ENCODE measurements around the gene WWOX.

The WWOX gene

GRCh38 chr16:78129349-78129748 lies 29.9 kb downstream of the WWOX start:
- H3K27me3 ChIP-seq (ENCODE audit: control insufficient read depth, insufficient read depth, low read length): no peaks in the 10 kb centered on the region
- no peaks in the 10 kb centered on the region for H3K9me3 ChIP-seq (ENCODE audit: control insufficient read depth, insufficient read depth, low read length)
- H3K4me1 ChIP-seq (ENCODE audit: control insufficient read depth, insufficient read depth, low read length): no peaks in the 10 kb centered on the region
- H3K4me3 ChIP-seq (ENCODE audit: low read depth, low read length): no peak overlapping the region
- no peak overlapping the region for H3K9ac ChIP-seq (ENCODE audit: low read depth, low read length)
- no peaks in the 10 kb centered on the region for H3K36me3 ChIP-seq (ENCODE audit: control insufficient read depth, insufficient read depth, low read length)

- Histone ChIP-seq H3K9ac (ENCODE audit: low read depth, low read length) (no peak overlapping the region), H3K27me3 (ENCODE audit: control insufficient read depth, insufficient read depth, low read length) (no peaks in the 10 kb centered on the region), H3K36me3 (ENCODE audit: control insufficient read depth, insufficient read depth, low read length) (no peaks in the 10 kb centered on the region), H3K4me3 (ENCODE audit: low read depth, low read length) (no peak overlapping the region), H3K9me3 (ENCODE audit: control insufficient read depth, insufficient read depth, low read length) (no peaks in the 10 kb centered on the region), H3K4me1 (ENCODE audit: control insufficient read depth, insufficient read depth, low read length) (no peaks in the 10 kb centered on the region)
These were observed 30.7 kb downstream of the WWOX start for GRCh38 chr16:78130083-78130608.

- H3K9me3 ChIP-seq (ENCODE audit: control insufficient read depth, insufficient read depth, low read length): no peaks in the 10 kb centered on the region
These were observed 31.5 kb downstream of the WWOX start for GRCh38 chr16:78130950-78131349.

DNA sequence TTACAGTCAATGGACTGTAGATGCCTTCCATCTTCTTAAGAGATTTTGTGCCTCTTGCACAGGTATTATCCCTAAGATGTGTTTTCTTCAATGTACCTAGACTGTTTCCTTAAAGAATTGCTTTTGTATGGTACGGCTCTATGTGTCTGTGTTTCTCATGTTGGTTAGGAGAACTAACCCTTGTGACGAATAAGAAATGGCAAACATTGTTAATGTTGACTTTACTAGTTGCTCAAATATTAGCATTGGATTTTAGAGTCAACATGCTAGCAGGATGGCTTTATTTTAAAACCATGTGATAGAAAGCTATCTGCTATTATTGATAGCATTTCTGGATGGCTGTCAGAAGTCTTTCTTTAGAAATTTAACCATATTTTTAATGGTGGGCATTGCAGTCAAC lies 34.5 kb downstream of the WWOX start:
- Histone ChIP-seq H3K4me1 (ENCODE audit: control insufficient read depth, insufficient read depth, low read length) (no peaks in the 10 kb centered on the region), H3K9me3 (ENCODE audit: control insufficient read depth, insufficient read depth, low read length) (no peaks in the 10 kb centered on the region), H3K9ac (ENCODE audit: low read depth, low read length) (no peak overlapping the region), H3K27me3 (ENCODE audit: control insufficient read depth, insufficient read depth, low read length) (no peaks in the 10 kb centered on the region), H3K36me3 (ENCODE audit: control insufficient read depth, insufficient read depth, low read length) (no peaks in the 10 kb centered on the region), H3K4me3 (ENCODE audit: low read depth, low read length) (no peak overlapping the region)

More at GRCh38 chr16:78130950-78131349, 31.5 kb downstream of the WWOX start:
- Histone ChIP-seq H3K27me3 (ENCODE audit: control insufficient read depth, insufficient read depth, low read length) (no peaks in the 10 kb centered on the region), H3K4me3 (ENCODE audit: low read depth, low read length) (no peak overlapping the region), H3K36me3 (ENCODE audit: control insufficient read depth, insufficient read depth, low read length) (no peaks in the 10 kb centered on the region), H3K9ac (ENCODE audit: low read depth, low read length) (no peak overlapping the region), H3K4me1 (ENCODE audit: control insufficient read depth, insufficient read depth, low read length) (no peaks in the 10 kb centered on the region)

GRCh38 chr16:78134944-78135619 lies 35.6 kb downstream of the WWOX start:
- no peaks in the 10 kb centered on the region for H3K4me1 ChIP-seq (ENCODE audit: control insufficient read depth, insufficient read depth, low read length)
- no peaks in the 10 kb centered on the region for H3K36me3 ChIP-seq (ENCODE audit: control insufficient read depth, insufficient read depth, low read length)
- no peaks in the 10 kb centered on the region for H3K27me3 ChIP-seq (ENCODE audit: control insufficient read depth, insufficient read depth, low read length)
- H3K9ac ChIP-seq (ENCODE audit: low read depth, low read length): no peak overlapping the region
- no peak overlapping the region for H3K4me3 ChIP-seq (ENCODE audit: low read depth, low read length)
- no peaks in the 10 kb centered on the region for H3K9me3 ChIP-seq (ENCODE audit: control insufficient read depth, insufficient read depth, low read length)

DNA sequence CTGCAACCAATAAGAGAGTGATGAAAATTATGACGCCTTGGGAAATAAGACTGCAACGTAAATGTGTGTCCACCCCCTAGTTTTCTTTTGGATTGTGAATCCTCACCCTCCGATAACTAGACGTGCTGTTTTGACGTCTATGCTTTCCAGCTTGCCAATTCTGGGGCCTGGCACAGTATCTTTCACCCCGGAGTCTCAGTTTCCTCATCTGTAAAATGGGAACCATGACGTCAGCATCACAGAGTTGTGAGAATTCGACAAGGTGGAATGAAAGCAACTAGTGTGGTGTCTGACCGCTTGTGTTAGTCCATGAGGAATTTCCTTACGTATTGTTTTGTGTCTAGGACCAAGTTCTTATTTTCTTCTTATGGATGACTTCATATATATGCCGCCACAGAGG lies 37.7 kb downstream of the WWOX start:
- Histone ChIP-seq H3K9ac (ENCODE audit: low read depth, low read length) (no peak overlapping the region), H3K36me3 (ENCODE audit: control insufficient read depth, insufficient read depth, low read length) (no peaks in the 10 kb centered on the region), H3K4me1 (ENCODE audit: control insufficient read depth, insufficient read depth, low read length) (no peaks in the 10 kb centered on the region), H3K9me3 (ENCODE audit: control insufficient read depth, insufficient read depth, low read length) (no peaks in the 10 kb centered on the region), H3K4me3 (ENCODE audit: low read depth, low read length) (no peak overlapping the region), H3K27me3 (ENCODE audit: control insufficient read depth, insufficient read depth, low read length) (no peaks in the 10 kb centered on the region)

DNA sequence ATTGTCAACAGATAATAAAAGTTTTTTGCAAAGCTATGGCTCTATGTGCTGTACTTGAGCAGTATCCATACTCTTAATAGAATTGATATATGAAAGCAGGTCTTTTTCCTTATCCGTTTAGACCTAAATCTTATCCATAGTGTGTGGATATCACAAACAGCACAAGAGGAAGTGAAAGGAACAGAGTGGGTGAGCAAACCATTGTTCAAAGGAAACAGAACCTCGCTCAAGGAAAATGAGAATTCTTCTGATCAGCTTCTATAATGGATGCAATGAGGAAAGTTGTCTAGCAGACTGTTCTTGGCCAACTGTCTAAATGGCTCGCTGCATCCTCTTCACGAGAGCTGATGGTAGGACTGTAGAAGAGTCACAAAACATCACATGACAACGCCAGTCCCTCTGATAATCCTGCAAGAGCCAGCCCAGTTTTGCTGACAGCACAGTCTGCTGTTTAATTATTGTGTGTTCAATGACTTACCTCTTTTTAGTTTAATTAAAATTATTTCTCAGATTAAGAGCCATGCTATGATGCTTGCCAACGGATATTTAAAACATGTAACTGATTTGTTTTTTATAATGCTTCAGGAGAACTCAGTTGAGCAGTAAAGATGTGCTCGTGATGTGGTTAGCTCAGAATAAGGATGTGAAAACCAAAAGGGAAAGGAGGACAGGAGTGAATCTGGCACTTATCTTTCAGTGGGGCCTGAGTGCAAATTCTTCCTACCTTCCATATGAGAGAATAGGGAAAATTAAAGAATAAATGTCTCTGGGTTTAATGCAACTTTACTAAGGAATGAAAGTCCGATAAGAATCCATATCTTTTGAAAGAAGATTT lies 38.5 kb downstream of the WWOX start:
- Histone ChIP-seq H3K9ac (ENCODE audit: low read depth, low read length) (no peak overlapping the region), H3K4me3 (ENCODE audit: low read depth, low read length) (no peak overlapping the region), H3K27me3 (ENCODE audit: control insufficient read depth, insufficient read depth, low read length) (no peaks in the 10 kb centered on the region), H3K36me3 (ENCODE audit: control insufficient read depth, insufficient read depth, low read length) (no peaks in the 10 kb centered on the region), H3K9me3 (ENCODE audit: control insufficient read depth, insufficient read depth, low read length) (no peaks in the 10 kb centered on the region), H3K4me1 (ENCODE audit: control insufficient read depth, insufficient read depth, low read length) (no peaks in the 10 kb centered on the region)

GRCh38 chr16:78140818-78141466 lies 41.5 kb downstream of the WWOX start:
- no peak overlapping the region for H3K9ac ChIP-seq (ENCODE audit: low read depth, low read length)
- no peaks in the 10 kb centered on the region for H3K4me1 ChIP-seq (ENCODE audit: control insufficient read depth, insufficient read depth, low read length)
- H3K9me3 ChIP-seq (ENCODE audit: control insufficient read depth, insufficient read depth, low read length): no peaks in the 10 kb centered on the region
- no peaks in the 10 kb centered on the region for H3K27me3 ChIP-seq (ENCODE audit: control insufficient read depth, insufficient read depth, low read length)
- no peak overlapping the region for H3K4me3 ChIP-seq (ENCODE audit: low read depth, low read length)
- H3K36me3 ChIP-seq (ENCODE audit: control insufficient read depth, insufficient read depth, low read length): no peaks in the 10 kb centered on the region

GRCh38 chr16:78142788-78143187 lies 43.3 kb downstream of the WWOX start:
- Histone ChIP-seq H3K9me3 (ENCODE audit: control insufficient read depth, insufficient read depth, low read length) (no peaks in the 10 kb centered on the region), H3K27me3 (ENCODE audit: control insufficient read depth, insufficient read depth, low read length) (no peaks in the 10 kb centered on the region), H3K4me1 (ENCODE audit: control insufficient read depth, insufficient read depth, low read length) (no peaks in the 10 kb centered on the region), H3K4me3 (ENCODE audit: low read depth, low read length) (no peak overlapping the region), H3K9ac (ENCODE audit: low read depth, low read length) (no peak overlapping the region), H3K36me3 (ENCODE audit: control insufficient read depth, insufficient read depth, low read length) (no peaks in the 10 kb centered on the region)

DNA sequence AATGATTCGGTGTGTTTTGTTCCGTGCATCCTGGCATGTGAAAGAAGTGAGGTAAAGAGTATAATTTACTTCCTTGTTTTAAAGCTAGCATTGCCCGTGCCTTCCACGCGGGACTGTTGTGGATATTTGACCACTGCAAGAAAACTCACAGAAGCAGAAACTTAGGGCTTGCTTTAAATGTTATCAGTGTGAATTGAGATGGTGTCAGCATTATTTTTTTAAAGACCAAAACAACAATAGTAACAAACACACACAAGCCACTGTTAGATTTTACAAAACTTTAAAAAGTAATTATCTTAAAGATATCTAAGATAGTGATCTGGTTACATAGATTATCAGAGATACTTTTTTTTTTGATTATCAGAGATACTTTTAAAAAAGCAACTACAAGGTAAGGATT lies 47.4 kb downstream of the WWOX start:
- Histone ChIP-seq H3K4me3 (ENCODE audit: low read depth, low read length) (no peak overlapping the region), H3K9me3 (ENCODE audit: control insufficient read depth, insufficient read depth, low read length) (no peaks in the 10 kb centered on the region), H3K27me3 (ENCODE audit: control insufficient read depth, insufficient read depth, low read length) (no peaks in the 10 kb centered on the region), H3K9ac (ENCODE audit: low read depth, low read length) (no peak overlapping the region), H3K36me3 (ENCODE audit: control insufficient read depth, insufficient read depth, low read length) (no peaks in the 10 kb centered on the region), H3K4me1 (ENCODE audit: control insufficient read depth, insufficient read depth, low read length) (no peaks in the 10 kb centered on the region)

GRCh38 chr16:78147911-78148401 lies 48.5 kb downstream of the WWOX start:
- Histone ChIP-seq H3K4me1 (ENCODE audit: control insufficient read depth, insufficient read depth, low read length) (no peaks in the 10 kb centered on the region), H3K36me3 (ENCODE audit: control insufficient read depth, insufficient read depth, low read length) (no peaks in the 10 kb centered on the region), H3K9me3 (ENCODE audit: control insufficient read depth, insufficient read depth, low read length) (no peaks in the 10 kb centered on the region), H3K4me3 (ENCODE audit: low read depth, low read length) (no peak overlapping the region), H3K9ac (ENCODE audit: low read depth, low read length) (no peak overlapping the region), H3K27me3 (ENCODE audit: control insufficient read depth, insufficient read depth, low read length) (no peaks in the 10 kb centered on the region)
